Stimulated activated CD4-positive, alpha-beta T cell treated with anti-CD3 and anti-CD28 coated beads, Interleukin-1b, Interleukin-23, amount 100 ng/mL, for 1 hour (primary cell): ENCODE data around the gene CHN1.

Experiments
- DNase-seq, 2 donors: peaks; one replicate each; pipeline ENCODE4 v3.0.0-alpha.2; 2020; ENCODE audit warnings: low read depth in 2 of 2

The CHN1 gene

DNA sequence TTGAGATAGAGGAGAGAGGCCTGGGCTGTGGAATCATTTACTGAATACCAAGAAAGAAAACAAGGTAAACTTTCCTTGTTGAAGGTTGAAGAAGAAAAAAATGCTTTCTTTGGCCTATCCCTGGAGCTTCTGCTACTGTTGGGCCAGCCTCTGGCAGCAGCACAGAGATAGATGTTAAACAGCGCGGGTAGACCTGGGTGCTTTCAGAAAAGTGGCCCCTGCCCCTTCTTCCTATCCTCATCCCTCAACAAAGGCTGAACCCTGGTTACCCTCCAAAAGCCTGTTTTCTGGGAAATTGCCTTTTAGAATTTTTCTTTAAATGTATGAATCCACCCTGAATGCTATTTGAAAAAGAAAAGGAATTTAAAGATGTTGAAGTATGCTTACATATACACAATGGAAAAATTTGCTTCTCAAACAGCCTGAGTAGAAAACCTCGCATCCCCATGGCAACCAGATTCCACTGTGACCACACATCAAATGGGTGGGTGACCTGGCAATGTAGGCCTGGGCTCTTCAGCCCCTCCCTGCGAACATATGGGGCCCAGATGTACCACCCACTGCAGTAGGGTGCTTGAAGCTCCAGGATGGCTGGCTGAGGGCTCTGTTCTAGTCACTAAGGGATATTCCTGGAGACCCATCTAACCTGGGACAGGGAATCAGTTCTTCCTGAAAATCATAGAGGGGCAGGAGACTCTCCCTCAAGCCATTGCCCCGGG, 217.5 kb downstream of the CHN1 start:
- no peak for DNase-seq

GRCh38 chr2:174786066-174786725, 219.0 kb downstream of the CHN1 start:
- no peak for DNase-seq

- no peak for DNase-seq
These were observed 219.7 kb downstream of the CHN1 start for GRCh38 chr2:174785481-174785880.

- DNase-seq: no peak
These were observed 220.3 kb downstream of the CHN1 start for GRCh38 chr2:174784909-174785308.

GRCh38 chr2:174784316-174784715, 220.9 kb downstream of the CHN1 start:
- DNase-seq: no peak

DNA sequence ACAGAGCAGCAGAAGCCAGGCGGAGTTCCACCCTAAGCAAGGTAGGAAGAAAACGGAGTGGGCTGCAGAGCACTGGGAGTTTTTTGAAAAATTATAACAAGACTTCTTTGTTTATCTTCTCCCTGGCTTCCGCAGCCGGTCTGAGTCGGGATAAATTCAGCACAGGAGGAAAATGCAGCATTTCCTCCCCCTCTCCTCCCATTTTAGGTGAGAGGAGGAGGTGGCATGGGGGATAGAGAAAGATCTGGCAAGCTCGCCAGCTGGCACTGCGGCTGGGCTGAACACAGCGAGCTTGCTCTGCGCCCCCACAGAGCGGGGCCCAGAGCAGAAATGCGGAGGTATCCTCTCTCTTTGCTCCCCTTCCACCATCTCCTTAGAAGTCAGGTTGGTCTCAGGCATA, 223.2 kb downstream of the CHN1 start:
- no peak for DNase-seq

- no peak for DNase-seq
These were observed 223.9 kb downstream of the CHN1 start for GRCh38 chr2:174781298-174781697.

DNA sequence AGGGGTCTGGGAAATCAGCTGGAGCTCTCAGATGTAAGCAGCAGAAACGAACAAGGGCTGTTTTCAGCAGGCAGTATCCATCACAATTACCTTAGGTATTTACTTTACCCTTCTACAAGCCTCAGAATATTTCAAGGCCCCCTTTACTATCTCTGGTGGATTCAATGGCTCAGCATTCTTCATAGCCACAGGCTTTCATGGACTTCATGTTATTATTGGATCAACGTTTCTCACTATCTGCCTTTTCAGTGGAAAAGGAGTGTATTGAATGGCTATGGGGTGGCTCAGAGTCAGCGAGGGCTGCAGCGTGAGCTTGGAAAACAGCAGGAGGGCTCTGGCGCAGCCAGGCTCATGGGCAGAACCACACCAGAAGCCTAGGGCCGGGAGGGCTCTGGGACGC, 224.3 kb downstream of the CHN1 start:
- DNase-seq: no peak

DNA sequence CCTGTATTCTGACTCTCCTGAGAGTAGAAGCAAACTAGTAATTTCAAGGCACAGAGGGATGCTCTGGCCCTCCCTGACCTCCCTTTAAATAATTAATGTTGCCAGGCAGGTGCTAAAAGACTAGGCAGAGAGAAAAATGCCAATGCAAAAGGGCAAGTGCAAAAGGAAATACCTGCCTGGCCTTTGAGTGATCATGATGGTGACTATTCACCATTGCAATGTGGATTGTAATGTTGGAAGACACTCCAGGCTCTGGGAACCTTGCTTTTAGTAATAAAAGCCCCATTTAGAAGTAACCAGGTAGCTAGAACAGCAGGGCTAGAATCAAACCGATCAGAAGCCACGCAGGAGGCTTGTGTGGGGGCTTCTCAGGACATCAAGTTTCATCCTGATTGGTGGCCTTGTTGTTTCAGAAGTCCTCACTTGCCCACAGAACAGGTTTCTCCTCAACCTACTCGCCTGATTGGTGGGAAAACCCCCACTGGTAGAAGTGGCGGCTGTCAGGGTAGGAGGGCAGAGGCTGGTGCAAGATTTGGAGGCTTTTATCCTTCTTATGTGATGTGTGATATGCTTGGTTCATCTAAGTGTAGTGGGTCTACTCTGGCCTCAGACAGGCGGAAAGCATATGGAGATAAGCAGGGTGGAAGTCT, 224.9 kb downstream of the CHN1 start:
- no peak for DNase-seq

DNA sequence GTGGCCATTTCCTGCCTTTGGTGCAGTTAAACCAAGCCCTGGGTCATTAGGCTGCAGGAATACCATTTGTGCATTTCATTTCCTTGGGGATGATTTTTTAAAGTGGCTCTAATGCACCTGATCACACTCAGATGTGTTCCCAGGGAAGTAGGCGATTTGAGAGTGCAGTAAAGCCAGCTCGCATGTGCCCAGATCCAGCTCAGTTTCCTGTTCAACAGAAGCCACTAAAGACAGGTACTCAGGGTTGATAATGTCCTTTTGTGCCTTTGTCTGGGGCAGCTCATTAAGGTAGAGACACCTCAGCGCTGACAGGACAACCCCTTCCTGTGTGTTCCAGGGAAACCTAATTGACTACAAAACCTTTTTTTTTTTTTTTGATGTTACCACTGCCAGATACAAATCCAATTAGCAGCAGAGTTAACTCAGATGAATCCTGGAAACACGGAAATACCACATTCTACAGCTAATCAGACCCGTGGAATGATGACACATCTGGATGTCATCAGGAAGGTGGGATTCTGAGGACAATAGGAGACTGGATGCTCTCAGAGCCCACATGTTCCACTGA, 225.7 kb downstream of the CHN1 start:
- DNase-seq: no peak

DNA sequence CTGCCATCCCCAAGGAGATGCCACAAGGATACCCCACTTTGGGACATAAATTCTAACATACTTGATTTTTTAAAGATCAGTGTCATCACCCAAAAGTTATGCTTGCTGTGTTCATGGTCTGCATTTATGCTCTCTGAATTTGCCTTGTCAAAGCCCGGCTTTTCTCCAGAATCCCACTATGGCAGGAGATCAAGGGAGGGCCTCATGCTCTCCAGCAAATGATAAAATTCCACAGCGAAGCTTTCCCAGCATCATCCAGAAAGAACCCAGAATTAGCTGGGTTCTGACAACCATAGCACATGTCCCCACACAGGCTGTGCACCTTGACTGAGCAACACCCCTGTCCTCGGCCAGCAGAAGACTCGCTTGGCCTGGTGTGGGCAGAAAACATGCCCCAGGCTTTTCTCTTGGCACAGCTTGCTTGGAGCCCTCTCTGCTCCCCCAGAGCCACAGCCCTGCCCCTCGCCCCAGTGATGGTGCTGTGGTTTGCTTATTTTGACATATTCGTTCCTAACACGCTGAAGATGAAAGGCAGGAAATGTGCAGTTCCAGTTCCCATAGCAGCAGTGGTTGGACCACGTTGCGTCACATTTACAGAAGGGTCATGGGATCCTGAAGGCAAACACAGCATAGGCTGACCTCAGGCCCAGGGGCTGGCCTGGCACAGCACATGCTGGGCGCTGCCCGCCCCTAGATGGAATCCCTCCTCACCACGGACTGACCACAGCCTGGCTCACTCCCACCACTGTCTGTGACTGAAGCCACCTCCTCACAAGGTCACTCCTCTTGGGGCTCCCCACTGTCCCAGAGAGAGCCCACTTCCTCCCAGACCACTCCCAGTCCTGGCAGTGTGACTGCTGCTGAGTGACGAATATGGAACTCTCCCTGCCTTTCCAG, 226.8 kb downstream of the CHN1 start:
- DNase-seq: peak in 1 of 2 donors; percentile 29

GRCh38 chr2:174777347-174778084, 227.7 kb downstream of the CHN1 start:
- DNase-seq: no peak

DNA sequence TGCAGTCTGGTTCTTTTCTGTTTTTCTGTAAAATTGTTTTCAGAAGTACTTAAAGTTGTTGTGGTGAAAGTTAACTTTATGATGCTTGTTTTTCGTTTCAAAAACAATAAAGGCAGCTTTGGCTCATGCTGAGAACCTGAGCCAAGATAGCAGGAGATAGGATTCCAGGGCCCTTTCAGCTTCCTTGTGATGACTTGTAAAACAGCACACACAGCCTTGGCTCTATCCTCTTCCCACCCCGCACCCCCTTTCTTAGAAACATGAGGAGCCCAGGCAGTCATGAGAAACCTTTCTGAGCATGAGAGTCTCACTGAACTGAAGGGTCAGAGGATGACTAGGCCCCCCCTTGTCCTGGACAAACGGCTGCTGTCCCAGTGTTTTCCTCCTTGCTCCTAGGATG, 228.5 kb downstream of the CHN1 start:
- DNase-seq: no peak

DNA sequence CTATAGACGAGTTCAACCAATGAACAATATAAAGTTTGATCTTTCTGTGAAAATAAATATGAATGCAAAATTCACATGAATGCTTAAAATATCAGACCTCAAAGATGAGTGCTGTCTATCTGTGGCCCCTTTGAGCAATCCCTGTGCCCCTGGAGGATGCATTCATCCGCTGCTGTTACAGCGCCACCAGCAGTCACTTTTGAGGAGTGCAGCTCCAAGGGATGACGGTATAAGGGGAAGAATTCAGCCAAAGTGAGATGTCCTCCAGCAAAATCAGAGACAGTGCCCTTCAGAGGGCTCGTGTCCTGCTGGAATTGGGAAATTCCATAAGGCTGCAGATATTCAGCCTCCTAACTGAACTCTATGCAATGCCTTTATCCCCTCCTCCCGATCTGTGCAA, 229.0 kb downstream of the CHN1 start:
- no peak for DNase-seq

DNA sequence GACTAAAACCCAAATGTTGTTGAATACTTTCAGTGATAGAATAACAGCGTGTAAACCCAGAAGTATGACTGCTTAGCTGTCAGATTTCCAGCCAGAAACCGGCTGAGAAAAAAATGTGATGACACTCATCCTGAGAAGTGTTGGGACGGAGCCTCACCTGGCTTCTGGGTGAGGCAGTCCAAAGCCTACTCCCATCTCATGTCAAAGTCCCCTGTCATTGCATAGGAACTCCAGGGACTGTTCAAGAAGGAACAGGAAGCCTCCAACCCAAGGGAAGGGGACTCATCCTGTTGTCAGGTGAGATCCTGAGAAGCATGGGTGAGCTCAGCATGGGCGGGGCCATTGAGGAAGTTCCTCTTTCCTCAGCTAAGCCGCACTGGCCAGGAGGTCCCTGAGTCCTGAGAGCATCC, 229.6 kb downstream of the CHN1 start:
- DNase-seq: no peak

DNA sequence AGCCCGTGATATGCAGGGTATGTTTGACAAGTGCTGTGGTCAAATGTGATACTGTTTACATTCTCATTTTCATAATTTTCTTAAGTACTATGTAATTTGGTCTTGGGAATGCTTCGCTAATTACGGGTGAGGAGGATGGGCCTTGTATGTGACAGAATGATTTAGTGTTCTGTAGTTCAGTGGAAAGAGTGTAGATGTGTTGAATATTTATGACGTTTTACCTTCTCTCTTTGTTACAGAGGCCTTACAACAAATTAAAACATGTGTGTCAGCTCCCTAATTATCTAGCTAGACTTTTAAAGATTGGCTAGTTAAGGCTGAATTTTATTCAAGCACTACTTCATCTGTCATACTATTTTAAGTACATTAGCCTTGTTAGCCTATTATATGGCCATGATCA, 230.3 kb downstream of the CHN1 start:
- no peak for DNase-seq

- no peak for DNase-seq
These were observed 232.0 kb downstream of the CHN1 start for GRCh38 chr2:174773215-174773614.

GRCh38 chr2:174772472-174772801, 232.7 kb downstream of the CHN1 start:
- DNase-seq: no peak

DNA sequence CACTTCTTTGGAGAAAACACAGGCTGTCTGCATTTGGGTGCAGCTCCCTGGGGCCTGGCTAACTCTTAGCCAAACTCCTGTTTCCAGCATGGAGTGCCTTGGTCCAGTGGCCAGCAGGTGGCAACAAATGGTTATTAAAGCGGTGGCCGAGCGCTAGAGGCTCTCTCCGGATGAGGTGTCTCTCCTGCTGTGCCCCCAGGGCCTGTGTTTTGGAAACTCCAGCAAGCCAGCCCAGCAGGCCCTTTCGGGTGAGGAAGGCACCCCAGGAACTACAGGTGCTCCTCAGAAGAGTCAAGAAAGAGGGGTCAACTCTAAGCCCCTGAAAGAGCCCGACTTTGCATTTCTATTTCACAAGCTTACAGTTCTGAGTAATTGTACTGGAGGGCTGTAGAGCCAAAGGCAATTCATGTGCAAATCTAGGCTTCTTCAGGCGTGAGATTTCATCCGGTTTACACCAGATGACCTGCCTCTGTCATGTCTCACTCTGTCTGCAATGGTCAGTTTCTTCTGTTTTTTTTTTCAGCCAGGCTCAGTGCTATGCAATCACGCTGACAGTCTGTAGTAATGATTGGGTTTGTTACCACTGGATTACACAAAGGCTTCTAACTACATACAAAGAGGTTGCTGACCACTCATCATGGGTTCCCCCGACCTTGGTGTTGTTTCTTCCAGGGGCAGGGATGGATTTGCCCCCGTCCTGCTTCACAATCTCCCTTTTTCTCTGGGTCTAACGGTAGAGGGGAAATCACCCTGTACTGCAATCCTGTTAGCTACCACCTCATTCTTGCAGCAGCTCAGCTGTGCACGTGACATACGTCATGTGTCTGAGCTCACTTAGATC, 233.3 kb downstream of the CHN1 start:
- DNase-seq: no peak

DNA sequence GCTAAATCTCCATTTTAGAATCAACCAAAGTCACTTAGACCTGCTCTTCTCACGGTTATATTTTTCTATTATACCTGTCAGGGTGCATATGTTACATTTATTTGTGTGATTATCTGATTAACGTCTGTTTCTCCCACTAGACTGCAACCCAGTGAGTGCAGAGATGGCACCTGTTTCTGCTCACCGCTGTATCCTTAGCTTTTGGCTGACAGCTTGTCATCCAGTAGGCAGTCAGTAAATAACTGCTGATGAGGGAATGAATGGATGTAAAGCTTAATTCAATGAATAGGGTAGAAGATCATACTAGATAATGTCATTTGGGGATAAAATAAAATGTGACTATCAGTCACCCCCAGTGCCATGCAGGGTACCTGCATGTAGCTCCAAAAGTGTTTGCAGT, 234.0 kb downstream of the CHN1 start:
- no peak for DNase-seq
